22Rv1 (cell line): ENCODE results near the gene AKT3.

Experiments used
- H3K27ac ChIP-seq: fragments of 450-650 bp; 2 replicates; pipeline ENCODE4 v1.5.1; 2017
- ZFX ChIP-seq: fragments of 450-650 bp; IDR thresholded peaks from 2 replicates; pipeline ENCODE4 v1.6.1; 2017; ENCODE audit warnings: antibody characterized with exemption, borderline replicate concordance
- TF ChIP-seq, protein P1 (sequence below): fragments of 450-650 bp; IDR thresholded peaks from 2 replicates; pipeline ENCODE4 v1.5.1; 2017; ENCODE audit warnings: mild to moderate bottlenecking

Gene AKT3

DNA sequence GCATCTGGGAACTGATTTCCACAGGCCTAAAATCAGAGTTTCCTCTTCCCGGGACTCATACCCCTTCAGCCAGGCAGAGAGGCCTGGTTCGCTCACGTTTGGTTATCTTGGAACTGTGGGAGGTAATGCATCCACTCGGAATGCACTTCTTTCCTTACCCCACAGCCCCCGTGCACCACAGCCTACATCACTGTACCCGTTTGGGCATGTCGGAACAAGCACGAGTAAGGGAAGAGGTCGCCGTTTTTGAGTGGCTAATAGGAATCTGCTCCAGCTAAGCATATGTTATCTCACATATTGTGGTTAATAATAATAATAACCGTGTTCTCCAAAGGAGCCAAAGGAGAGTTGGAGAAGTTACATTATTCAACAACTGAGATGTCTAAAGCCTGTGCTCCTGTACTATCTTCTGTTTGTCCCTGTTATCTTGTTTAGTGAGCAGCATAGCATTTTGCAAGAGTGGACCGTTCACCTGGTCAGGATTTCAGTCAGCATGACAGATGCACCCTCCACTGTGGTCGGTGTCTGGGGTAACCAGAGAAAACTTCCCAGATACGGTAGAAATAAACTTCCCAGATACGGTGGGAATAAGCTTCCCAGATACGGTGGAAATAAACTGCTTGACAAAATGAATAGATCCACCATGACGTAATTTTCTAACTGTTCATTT lies 395.6 kb downstream of the AKT3 start:
- TF ChIP-seq, protein P1, sequence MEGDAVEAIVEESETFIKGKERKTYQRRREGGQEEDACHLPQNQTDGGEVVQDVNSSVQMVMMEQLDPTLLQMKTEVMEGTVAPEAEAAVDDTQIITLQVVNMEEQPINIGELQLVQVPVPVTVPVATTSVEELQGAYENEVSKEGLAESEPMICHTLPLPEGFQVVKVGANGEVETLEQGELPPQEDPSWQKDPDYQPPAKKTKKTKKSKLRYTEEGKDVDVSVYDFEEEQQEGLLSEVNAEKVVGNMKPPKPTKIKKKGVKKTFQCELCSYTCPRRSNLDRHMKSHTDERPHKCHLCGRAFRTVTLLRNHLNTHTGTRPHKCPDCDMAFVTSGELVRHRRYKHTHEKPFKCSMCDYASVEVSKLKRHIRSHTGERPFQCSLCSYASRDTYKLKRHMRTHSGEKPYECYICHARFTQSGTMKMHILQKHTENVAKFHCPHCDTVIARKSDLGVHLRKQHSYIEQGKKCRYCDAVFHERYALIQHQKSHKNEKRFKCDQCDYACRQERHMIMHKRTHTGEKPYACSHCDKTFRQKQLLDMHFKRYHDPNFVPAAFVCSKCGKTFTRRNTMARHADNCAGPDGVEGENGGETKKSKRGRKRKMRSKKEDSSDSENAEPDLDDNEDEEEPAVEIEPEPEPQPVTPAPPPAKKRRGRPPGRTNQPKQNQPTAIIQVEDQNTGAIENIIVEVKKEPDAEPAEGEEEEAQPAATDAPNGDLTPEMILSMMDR: no peak
- no peak for TF ChIP-seq ZFX
- no peak overlapping the region for H3K27ac ChIP-seq

DNA sequence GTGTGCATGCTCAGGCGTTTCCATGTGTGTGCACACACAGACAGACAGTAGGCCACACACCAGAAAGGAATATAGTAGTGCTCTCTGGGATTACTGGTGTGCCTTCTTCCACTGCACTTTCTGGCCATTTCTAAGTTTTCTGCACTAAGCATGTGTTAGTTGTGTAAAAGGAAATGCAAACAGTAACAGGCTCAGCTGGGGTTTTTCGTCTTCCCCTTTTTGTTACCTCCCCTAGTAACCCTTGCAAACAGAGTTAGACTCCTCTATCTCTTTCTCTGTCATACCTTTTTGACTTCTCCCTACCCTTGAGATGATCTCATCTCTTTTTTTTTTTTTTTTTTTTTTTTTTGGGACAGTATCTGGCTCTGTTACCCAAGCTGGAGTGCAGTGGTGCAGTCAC lies 398.0 kb downstream of the AKT3 start:
- TF ChIP-seq ZFX: no peak
- TF ChIP-seq, protein P1: no peak
- no peak overlapping the region for H3K27ac ChIP-seq

DNA sequence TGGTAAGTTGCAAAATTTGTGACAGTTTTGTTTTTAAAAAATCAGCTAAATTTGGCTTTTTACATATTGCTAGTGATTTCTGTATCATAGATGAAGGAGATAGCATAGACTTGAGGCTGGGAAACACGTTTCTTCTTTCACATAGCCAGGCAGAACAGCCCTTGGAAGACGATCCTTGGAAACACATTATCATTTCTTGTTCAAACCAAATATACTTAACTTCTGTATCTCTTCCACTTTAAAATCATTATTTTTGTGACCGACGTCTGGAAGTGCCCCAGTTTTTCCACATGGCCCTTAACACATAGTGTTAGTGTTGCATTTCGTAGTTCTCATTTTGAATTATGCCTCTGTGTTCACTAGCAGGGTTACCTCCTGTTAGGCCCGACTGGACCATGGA lies 400.7 kb downstream of the AKT3 start:
- no peak overlapping the region for H3K27ac ChIP-seq
- TF ChIP-seq ZFX: no peak
- TF ChIP-seq, protein P1: no peak

DNA sequence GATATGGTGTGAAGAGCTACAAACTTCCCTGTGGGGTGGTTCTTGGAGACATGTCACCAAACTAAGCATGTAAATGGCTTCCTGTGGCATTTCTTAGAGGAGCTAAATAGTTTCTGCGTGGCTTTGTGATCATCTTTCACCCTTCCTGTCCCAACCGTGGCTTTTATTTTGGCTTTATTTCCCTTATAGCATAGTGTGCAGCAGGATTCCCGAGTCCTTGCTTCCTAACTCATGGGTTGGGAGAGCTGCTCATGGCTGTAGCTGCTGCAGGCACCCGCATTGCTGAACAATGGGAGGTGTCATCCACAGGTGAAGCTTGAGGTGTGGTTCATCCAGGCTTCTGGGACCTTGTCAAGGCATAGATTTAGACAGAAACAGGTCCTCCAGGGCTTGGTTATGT lies 402.2 kb downstream of the AKT3 start:
- no peak overlapping the region for H3K27ac ChIP-seq
- TF ChIP-seq ZFX: no peak
- TF ChIP-seq, protein P1: no peak

DNA sequence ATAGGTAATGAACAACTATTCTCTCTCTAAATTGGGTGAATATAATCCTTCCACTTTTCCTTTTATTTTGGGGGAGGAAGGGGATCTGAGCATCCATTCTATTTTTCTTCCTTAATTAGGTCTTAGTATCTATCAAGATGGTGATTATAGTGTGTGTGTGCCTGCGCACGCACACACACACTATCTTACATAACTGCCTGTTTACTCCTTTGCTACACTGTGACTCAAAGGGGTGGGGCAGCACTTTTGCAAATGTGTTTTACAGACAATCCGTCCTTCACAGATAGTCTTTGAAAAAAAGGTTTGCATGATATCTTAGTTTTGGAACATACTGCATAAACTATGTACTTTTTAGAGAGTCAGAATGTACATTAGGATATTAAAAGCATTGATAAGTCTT lies 402.7 kb downstream of the AKT3 start:
- no peak overlapping the region for H3K27ac ChIP-seq
- TF ChIP-seq, protein P1: no peak
- TF ChIP-seq ZFX: no peak

DNA sequence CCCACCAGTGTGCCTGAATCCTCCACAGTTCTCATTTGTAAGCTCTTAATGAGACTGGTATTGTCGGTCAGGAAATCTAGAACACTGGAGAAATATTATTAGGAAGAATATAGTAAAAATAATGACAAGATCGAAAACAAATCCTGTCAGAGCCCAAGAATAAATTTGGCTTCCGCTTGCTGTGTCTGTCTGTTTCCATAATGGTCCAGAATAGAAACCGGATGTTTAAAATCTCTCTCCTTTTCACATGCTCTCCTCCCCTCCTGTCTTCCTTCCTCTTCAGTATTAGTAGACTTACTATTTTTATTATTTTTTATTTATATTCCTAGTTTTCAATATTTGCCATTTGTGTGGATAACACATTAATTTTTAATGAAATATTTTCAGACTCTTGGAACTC lies 406.5 kb downstream of the AKT3 start:
- TF ChIP-seq, protein P1: no peak
- TF ChIP-seq ZFX: no peak
- no peak overlapping the region for H3K27ac ChIP-seq

DNA sequence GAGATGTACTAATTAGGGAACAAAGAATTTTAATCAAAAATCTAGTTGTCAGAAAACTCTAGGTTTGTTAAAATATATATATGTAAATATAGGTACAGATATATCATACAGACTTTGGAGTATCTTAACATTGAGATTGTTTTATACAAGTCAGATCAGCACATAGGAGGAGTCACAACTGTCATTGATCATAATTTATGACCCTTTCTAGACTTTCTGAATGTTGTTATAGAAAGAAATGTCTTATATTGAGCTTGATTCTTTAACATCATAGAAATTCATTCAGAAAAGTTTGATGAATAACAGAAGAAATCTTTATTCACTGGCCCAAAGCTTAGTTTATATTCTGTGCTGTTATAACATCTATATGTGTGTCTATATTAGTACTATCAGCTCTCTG lies 408.4 kb downstream of the AKT3 start:
- TF ChIP-seq ZFX: no peak
- TF ChIP-seq, protein P1: no peak
- H3K27ac ChIP-seq: no peak overlapping the region
